ENCODE results near the gene PAPPA2. TPM values are rescaled to one million over a fixed set of nuclear protein-coding genes. Genes with fewer than 3 reads are reported as not detected.

PAPPA2 gene
- total RNA-seq, 4 donors from 2014 or later, result 0.23 to 0.51 (median 0.34) TPM

DNA sequence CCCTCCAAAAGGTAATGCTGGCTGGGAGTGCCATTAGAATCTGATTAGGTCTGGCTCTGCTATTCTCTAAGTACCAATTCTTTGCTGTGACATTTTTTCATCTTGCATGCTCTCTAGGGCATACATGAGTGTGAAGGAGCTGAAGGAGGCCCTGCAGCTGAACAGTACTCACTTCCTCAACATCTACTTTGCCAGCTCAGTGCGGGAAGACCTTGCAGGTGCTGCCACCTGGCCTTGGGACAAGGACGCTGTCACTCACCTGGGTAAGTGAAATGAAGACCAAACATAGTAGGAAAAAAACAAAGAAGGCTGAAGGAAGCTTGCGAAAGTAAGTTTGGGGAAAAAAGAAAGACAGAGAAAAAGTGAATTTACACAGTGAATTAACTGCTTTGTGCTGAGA lies 207.9 kb downstream of the PAPPA2 start:
- H3K27me3 ChIP-seq, result no peaks in the 10 kb centered on the region
- WGBS, result 67% methylated on average over 3 of the region's 3 CpGs
- no peak overlapping the region for H3K4me3 ChIP-seq
- no peak for DNase-seq (ENCODE audit: low spot score in 2 of 2)
- no peaks in the 10 kb centered on the region for H3K4me1 ChIP-seq
- no peak overlapping the region for H3K27ac ChIP-seq
- no peaks in the 10 kb centered on the region for H3K9me3 ChIP-seq
- TF ChIP-seq POLR2A (IDR thresholded peaks at IDR 0.05) (no peak), POLR2AphosphoS5 (IDR thresholded peaks at IDR 0.05) (no peak), EP300 (IDR thresholded peaks at IDR 0.05) (no peak)
- TF ChIP-seq, protein P1, sequence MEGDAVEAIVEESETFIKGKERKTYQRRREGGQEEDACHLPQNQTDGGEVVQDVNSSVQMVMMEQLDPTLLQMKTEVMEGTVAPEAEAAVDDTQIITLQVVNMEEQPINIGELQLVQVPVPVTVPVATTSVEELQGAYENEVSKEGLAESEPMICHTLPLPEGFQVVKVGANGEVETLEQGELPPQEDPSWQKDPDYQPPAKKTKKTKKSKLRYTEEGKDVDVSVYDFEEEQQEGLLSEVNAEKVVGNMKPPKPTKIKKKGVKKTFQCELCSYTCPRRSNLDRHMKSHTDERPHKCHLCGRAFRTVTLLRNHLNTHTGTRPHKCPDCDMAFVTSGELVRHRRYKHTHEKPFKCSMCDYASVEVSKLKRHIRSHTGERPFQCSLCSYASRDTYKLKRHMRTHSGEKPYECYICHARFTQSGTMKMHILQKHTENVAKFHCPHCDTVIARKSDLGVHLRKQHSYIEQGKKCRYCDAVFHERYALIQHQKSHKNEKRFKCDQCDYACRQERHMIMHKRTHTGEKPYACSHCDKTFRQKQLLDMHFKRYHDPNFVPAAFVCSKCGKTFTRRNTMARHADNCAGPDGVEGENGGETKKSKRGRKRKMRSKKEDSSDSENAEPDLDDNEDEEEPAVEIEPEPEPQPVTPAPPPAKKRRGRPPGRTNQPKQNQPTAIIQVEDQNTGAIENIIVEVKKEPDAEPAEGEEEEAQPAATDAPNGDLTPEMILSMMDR (IDR thresholded peaks at IDR 0.05), result no peak
- H3K36me3 ChIP-seq, result no peaks in the 10 kb centered on the region

DNA sequence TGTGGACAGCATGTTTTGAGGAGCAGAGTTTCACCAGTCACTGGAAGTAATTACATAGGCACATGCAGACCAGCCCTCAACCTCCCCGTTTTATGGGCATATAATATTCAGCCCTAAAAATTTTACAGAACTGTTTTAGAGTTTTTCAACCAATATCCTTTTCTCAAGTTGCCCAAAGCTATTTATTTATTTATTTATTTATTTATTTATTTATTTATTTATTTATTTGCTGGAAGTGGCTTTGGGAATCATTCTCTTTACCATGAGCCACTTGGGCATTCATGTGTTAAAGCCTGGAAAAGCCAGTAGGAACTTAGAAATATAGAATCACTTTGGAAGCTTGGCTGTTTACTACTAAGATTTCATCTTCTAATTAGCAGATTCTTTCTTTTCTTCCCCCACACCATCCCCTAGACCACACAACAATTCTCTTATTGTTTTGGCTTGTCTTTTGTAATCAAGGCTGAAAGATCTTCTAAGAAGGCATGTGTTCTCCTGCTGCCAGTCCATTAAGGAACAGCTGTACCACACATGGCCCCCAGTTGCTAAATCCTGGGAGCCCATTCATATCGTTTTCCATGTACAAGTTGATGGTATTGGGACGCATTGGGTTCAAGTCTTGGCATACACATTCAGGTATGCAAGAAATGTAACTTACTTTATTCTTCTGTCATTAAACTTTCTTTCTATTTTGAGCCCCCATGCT lies 220.0 kb downstream of the PAPPA2 start:
- H3K9me3 ChIP-seq, result no peaks in the 10 kb centered on the region
- no peak overlapping the region for H3K27ac ChIP-seq
- H3K36me3 ChIP-seq, result no peaks in the 10 kb centered on the region
- no peak overlapping the region for H3K4me3 ChIP-seq
- no peaks in the 10 kb centered on the region for H3K4me1 ChIP-seq
- TF ChIP-seq, protein P1 (IDR thresholded peaks at IDR 0.05), result no peak
- TF ChIP-seq EP300 (IDR thresholded peaks at IDR 0.05), result no peak
- TF ChIP-seq POLR2A (IDR thresholded peaks at IDR 0.05), result no peak
- TF ChIP-seq POLR2AphosphoS5 (IDR thresholded peaks at IDR 0.05), result no peak
- WGBS, result 62% methylated on average over 3 of the region's 3 CpGs
- H3K27me3 ChIP-seq, result no peaks in the 10 kb centered on the region
- no peak for DNase-seq (ENCODE audit: low spot score in 2 of 2)

DNA sequence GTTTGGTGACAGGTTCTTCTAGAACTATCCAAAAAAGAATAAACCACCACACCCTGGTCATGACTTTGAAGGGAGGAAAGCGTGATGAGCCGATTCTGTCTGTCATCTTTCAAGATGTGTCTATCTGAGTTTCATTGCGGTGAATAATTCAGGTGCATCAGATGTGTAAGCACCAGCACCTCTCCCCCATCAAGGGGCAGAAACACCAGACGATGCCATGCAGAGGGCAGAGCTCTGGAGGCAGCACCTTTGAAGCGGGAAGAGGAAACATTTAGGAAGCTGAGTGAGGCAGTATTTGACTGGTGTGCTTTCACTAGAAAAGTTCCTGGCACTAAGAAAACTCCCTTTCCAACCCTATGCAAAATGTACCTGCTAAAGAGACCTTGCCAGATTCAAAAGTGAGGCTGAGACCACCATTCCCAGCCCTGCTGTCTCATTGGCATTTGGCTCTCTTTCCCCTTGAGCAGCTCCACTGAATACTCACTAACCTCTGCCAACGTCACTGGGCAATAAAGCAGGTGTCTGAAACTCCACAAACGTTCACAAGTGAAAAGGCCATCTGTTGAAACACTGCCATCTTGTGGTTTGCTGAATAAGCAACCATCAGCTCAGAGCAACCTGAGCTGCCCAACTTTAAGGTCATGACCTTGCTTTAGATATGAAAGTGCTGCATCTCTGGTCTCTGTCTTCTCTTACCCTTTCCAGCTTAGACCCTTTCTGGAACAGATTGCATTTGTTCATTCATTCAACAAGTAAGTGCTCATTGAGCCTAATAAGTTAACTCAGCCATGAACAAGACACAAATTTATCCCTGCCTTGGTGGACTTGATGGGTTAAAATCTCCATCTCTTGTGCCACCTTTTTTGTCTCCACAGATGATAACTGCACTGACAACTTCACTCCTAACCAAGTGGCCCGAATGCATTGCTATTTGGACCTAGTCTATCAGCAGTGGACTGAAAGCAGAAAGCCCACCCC lies 228.6 kb downstream of the PAPPA2 start:
- TF ChIP-seq POLR2A (IDR thresholded peaks at IDR 0.05), result no peak
- TF ChIP-seq, protein P1 (IDR thresholded peaks at IDR 0.05), result peak in 1 of 2 donors; percentile 40
- H3K36me3 ChIP-seq, result no peaks in the 10 kb centered on the region
- H3K4me1 ChIP-seq, result no peaks in the 10 kb centered on the region
- no peaks in the 10 kb centered on the region for H3K9me3 ChIP-seq
- H3K4me3 ChIP-seq, result no peak overlapping the region
- DNase-seq (ENCODE audit: low spot score in 2 of 2), result no peak
- H3K27ac ChIP-seq, result no peak overlapping the region
- WGBS, result 62% methylated on average over 8 of the region's 8 CpGs
- no peaks in the 10 kb centered on the region for H3K27me3 ChIP-seq

DNA sequence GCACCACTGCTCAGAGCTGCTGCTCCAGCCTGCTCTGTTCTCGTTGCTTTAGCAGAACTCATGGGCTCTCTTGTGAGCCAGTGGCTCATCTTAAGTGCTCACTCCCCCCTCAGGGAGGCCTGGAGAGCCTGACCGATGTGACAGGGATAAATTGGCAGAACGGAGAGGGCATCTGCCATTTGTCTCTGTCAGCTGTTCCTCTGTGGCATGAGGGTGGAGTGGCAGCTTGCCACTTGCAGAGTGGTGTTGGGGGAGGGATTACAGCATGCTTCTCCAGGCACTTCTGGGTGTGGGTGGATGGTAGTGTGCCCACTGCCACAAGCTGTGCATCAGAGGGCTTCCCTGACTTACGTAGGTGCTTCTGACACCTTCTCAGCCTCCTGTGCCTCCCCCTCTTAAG lies 229.5 kb downstream of the PAPPA2 start:
- Histone ChIP-seq H3K9me3 (no peaks in the 10 kb centered on the region), H3K4me3 (no peak overlapping the region), H3K27ac (no peak overlapping the region), H3K36me3 (no peaks in the 10 kb centered on the region), H3K4me1 (no peaks in the 10 kb centered on the region), H3K27me3 (no peaks in the 10 kb centered on the region)
- no peak for DNase-seq (ENCODE audit: low spot score in 2 of 2)
- TF ChIP-seq, protein P1 (IDR thresholded peaks at IDR 0.05), result no peak
- TF ChIP-seq POLR2A (IDR thresholded peaks at IDR 0.05), result no peak
- TF ChIP-seq EP300 (IDR thresholded peaks at IDR 0.05), result no peak
- TF ChIP-seq POLR2AphosphoS5 (IDR thresholded peaks at IDR 0.05), result no peak
- 81% methylated on average over 4 of the region's 4 CpGs for WGBS
